Regular cardiac myocyte (primary cell): ENCODE measurements around the gene ABCB7. TPM values are rescaled to one million over a fixed set of nuclear protein-coding genes. Genes with fewer than 3 reads are reported as not detected.

Experiments used
- total RNA-seq: library from RNA; depleted of rRNA; stranded (reverse); fragments of >200 nt; gene quantifications from 2 replicates; pipeline ENCODE4 v1.2.3, GENCODE V29; 2014

ABCB7 gene
- 23.2 and 34.1 TPM in 2 replicates for total RNA-seq

GRCh38 chrX:75155827-75156525 lies at the start of gene ABCB7:
Gene ABCB7, minus strand, starts transcription at chrX:75156283. Its CDS starts 11 bp downstream, at chrX:75156272.

Other genes with a start within 250 kb of the ABCB7 start
- under 0.01 TPM in 2 replicates for gene NEXMIF, start 230.8 kb downstream of the ABCB7 start, total RNA-seq
- 24.2 and 28.8 TPM in 2 replicates for gene UPRT, start 117.8 kb upstream of the ABCB7 start, total RNA-seq